NCI-H1105 treated with DMSO at 0.1 percent for 48 hours (cell line): Measurements from ENCODE around the gene ABCA3.

Source experiments
- DNase-seq: peaks from one replicate; lab custom pipeline; 2025; lab: John Stamatoyannopoulos, UW

Gene ABCA3

GRCh38 chr16:2233872-2234812 is 106.4 kb downstream of the ABCA3 start:
- no peak for DNase-seq

DNA sequence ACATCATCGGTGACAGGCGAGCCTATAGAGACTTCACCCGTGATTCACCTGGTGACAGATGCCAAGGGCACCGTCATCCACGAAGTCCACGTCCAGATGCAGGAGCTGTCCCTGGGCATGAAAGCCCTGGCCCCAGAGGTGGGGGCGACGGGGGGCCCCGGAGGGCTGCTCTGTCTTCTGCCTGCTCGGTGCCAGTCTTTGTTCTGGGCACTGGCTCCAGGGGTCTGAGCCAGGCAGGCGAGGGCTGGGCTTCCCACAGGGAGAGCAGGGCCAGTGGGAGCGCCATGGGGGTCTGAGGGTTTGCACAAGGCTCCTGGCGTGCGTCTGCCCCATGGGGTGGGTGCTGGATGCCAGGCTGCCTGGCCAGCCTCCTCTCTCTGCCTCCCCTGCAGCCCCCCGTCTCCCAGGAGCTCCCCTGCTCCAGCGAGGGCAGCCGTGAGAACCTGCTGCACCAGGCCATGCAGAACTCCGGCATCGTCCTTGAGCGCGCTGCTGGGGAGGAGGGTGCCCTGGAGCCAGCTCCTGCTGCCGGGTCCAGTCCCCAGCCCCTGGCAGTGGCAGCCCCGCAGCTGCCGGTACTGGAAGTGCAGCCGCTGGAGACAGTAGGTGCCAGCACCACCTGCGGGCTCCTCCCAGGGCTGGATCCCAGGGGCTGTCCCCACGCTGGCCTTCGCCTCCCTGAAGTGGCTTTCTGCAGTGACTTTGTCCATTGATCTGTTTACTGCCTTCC is 107.3 kb downstream of the ABCA3 start:
- DNase-seq, result no peak

DNA sequence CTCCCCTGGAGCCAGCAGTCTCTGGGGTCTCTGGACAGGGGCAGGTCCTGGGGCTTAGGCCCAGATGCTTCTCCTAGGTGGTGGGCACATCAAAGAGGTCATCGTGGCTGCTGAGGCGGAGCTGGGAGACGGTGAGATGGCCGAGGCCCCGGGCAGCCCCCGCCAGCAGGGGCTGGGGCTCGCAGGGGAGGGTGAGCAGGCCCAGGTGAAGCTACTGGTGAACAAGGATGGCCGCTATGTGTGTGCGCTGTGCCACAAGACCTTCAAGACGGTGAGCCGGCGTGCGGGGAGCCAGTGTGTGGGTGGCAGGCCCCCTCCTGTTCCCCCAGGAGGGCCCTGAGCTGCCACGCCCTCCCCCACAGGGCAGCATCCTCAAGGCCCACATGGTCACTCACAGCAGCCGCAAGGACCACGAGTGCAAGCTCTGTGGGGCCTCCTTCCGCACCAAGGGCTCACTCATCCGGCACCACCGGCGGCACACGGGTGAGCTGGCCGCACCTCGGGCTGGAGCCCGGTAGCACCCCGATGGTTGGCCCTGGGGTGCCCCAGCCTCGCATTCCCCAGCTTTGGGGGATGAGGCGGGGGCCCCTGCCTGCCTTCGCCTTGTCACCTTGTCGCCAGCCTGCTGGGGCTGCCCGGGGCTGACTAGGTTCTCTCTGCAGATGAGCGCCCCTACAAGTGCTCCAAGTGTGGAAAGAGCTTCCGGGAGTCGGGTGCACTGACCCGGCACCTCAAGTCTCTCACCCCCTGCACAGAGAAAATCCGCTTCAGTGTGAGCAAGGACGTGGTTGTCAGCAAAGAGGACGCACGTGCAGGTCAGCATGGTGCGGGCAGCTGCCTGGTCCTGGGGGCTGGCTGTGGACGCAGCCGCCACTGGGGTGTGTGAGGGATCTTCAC is 108.2 kb downstream of the ABCA3 start:
- no peak for DNase-seq

DNA sequence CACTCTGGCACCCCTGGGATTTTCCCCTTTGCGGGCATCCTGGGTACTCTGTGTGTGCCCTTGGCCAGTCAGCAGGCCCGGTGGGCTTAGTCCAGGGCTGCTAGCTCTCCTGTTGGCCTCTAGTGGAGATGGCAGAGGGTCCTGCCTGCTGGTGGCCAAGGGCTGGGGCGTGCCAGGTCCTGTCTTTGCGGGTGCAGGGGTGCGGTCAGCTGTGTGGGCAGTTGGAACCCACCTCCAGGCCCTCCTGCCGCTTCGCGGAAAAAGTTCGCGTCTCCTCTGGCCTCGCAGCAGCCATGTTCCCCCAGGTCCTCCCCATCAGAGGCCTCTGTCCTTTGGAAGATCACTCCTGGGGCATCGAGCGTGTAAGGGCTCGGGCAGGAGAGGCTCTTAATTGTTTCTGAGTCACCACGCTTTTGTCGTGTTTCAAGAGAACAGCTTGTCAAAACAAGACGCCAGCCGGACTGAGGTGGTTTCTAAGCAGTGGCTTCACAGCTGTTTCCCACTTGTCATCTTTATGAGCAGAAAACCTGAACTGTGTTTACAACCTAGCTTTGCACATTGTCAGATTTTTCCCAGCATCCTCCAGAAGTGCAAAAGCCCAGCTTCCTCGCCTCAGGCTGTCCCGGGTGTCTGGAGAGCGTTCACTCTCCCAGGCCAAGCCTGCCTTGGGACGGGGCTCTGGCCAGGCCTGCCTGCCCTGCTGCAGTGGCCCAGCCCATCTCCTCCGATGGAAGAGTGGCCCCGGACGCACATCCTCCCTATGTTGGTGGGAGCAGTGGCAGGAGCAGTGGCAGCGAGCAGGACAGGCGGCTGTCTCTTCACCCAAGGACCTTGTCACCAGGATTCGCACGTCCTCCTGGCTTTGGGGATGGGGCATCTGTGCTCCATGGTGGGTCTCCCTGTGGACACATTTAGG is 109.3 kb downstream of the ABCA3 start:
- no peak for DNase-seq

DNA sequence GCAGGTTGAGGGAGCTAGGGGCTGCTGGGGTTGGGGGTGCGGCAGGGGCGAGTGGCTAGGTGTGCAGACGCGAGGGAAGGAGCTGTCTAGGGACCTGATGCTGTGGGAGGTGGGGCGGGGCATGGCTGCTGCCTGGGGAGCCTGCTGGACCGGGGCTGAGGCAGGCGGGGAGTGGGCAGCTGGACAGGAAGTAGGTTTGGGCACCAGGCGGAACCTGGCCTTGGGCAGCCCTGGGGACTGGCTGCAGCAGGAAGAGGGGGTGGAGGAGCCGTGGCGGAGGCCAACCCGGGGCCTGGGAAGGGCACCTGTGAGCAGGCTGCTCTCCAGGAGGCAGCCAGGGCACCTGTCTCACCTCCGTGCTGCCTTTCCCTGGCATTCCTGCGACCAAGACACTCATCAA is 110.2 kb downstream of the ABCA3 start:
- DNase-seq, result no peak

GRCh38 chr16:2229632-2230250 is 110.8 kb downstream of the ABCA3 start:
- no peak for DNase-seq

DNA sequence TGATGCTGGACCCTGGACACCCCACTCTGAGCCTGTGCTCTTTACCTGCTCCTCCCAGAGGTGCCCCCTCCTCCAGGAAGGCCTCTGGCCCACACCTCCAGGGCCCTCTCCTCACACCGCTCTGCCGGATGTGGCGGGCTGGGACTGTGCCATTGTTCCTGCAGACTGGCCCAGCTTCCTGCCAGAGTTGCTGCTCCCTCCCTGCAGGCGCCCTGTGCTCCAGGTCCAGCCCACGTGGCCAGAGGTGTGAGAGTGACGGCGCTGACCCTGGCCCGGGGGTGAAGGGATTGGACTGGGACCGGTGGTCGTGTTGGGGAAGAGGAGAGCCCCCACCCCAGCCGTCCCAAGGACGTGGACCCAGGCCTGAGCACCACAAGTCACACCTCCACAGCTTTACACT is 111.4 kb downstream of the ABCA3 start:
- no peak for DNase-seq

- no peak for DNase-seq
Observed at GRCh38 chr16:2228161-2228824, 112.2 kb downstream of the ABCA3 start.

DNA sequence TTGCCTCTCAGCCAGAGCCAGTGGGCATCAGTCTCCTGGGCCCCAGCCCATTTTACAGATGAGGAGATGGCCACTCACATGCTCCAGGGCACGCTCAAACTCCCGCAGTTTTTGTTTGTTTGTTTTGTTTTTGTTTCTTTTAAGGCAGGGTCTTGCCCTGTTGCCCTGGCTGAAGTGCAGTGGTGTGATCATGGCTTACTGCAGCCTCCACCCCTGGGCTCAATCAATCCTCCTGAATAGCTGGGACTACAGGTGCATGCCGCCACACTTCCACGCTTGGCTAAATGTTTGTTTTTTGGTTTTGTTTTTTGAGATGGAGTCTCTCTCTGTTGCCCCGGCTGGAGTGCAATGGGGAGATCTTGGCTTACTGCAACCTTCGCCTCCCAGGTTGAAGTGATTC is 113.6 kb downstream of the ABCA3 start:
- DNase-seq, result no peak

DNA sequence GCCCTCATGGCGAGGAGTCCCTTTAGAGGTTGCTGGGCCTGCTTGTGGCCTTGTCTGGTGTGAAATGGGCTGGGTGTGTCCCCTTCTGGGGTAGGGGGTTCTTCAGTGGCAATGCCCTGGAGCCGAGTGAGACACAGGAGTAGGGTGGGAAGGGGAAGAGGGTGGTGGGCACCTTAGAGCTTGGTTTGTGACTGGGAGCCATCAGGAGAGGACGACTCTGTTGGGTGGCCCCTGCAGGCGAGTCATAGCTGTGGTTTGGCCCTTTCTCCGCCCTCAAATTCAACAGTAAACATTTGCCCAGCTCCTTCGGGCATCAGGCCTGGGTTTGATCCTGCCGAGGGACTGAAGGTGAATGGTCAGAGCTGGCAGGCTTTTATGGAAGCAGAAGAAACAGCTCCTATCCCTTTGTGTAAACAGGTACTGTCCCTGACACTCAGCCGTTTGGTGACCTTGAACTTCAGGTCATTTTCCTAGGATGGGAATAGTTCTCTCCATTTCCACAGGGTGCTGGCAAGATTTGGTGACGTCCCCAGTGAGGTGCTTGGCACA is 114.2 kb downstream of the ABCA3 start:
- DNase-seq, result no peak
